ENCODE results near the gene FBXW8. TPM values are rescaled to one million over a fixed set of nuclear protein-coding genes. Genes with fewer than 3 reads are reported as not detected.

Gene FBXW8
- total RNA-seq, 1 experiment from 2014 or later: 12.1 TPM

GRCh38 chr12:116878567-116879508 is 31.9 kb upstream of the FBXW8 start:
- Histone ChIP-seq H3K9ac (ENCODE audit: low read length) (0 out of 2 replicates have a peak overlapping the region, but pooled peaks have one; percentile 7), H3K4me1 (ENCODE audit: insufficient read depth, low read length) (peaks cover 30% of the 10 kb centered on the region), H3K9me2 (replicated peaks; ENCODE audit: low read length) (no peaks in the 10 kb centered on the region), H3F3A (ENCODE audit: low read length, unreplicated experiment) (no peaks in the 10 kb centered on the region), H3K36me3 (ENCODE audit: low read depth, low read length) (no peaks in the 10 kb centered on the region), H2AFZ (ENCODE audit: low read length) (peak overlapping the region; percentile 90), H3K79me2 (ENCODE audit: low read length) (no peaks in the 10 kb centered on the region), H3K9me3 (ENCODE audit: low read length) (no peaks in the 10 kb centered on the region), H3K4me3 (ENCODE audit: low read length) (peak overlapping the region; percentile 72), H3K27ac (ENCODE audit: low read length) (no peak overlapping the region), H3K27me3 (ENCODE audit: low read length) (peaks cover 27% of the 10 kb centered on the region), H4K20me1 (ENCODE audit: low read length) (no peaks in the 10 kb centered on the region), H3K4me2 (ENCODE audit: low read length) (peak overlapping the region; percentile 91)
- ChIA-PET POLR2A (ENCODE audit: unreplicated experiment) (no interaction called here), CTCF (no interaction called here)
- intact Hi-C loops (cut with micrococcal nuclease): no loop called here
- peak; percentile 50 for DNase-seq
- TF ChIP-seq, protein P1, sequence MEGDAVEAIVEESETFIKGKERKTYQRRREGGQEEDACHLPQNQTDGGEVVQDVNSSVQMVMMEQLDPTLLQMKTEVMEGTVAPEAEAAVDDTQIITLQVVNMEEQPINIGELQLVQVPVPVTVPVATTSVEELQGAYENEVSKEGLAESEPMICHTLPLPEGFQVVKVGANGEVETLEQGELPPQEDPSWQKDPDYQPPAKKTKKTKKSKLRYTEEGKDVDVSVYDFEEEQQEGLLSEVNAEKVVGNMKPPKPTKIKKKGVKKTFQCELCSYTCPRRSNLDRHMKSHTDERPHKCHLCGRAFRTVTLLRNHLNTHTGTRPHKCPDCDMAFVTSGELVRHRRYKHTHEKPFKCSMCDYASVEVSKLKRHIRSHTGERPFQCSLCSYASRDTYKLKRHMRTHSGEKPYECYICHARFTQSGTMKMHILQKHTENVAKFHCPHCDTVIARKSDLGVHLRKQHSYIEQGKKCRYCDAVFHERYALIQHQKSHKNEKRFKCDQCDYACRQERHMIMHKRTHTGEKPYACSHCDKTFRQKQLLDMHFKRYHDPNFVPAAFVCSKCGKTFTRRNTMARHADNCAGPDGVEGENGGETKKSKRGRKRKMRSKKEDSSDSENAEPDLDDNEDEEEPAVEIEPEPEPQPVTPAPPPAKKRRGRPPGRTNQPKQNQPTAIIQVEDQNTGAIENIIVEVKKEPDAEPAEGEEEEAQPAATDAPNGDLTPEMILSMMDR (conservative IDR thresholded peaks at IDR 0.05; ENCODE audit: low read depth, low read length): no peak
- no peak for TF ChIP-seq EZH2phosphoT487 (IDR thresholded peaks at IDR 0.05; ENCODE audit: borderline replicate concordance, low read length)
- TF ChIP-seq EZH2 (IDR thresholded peaks at IDR 0.05; ENCODE audit: low read length, unreplicated experiment): no peak
- peak; percentile 33 for ATAC-seq
- no TSS peak for BruUV-seq (replicated peaks)

- peak overlapping the region; percentile 72 for H3K4me3 ChIP-seq (ENCODE audit: low read length)
- no peaks in the 10 kb centered on the region for H3K79me2 ChIP-seq (ENCODE audit: low read length)
- no peaks in the 10 kb centered on the region for H3K36me3 ChIP-seq (ENCODE audit: low read depth, low read length)
- TF ChIP-seq EZH2 (IDR thresholded peaks at IDR 0.05; ENCODE audit: low read length, unreplicated experiment) (peak; percentile 35), EZH2phosphoT487 (IDR thresholded peaks at IDR 0.05; ENCODE audit: borderline replicate concordance, low read length) (no peak)
- TF ChIP-seq, protein P1 (conservative IDR thresholded peaks at IDR 0.05; ENCODE audit: low read depth, low read length): no peak
- no TSS peak for BruUV-seq (replicated peaks)
- H3K9me3 ChIP-seq (ENCODE audit: low read length): no peaks in the 10 kb centered on the region
- H3K27me3 ChIP-seq (ENCODE audit: low read length): peaks cover 27% of the 10 kb centered on the region
- intact Hi-C loops (cut with micrococcal nuclease): no loop called here
- H4K20me1 ChIP-seq (ENCODE audit: low read length): no peaks in the 10 kb centered on the region
- peak overlapping the region; percentile 90 for H2AFZ ChIP-seq (ENCODE audit: low read length)
- H3K4me2 ChIP-seq (ENCODE audit: low read length): peak overlapping the region; percentile 91
- ATAC-seq: no peak
- ChIA-PET POLR2A (ENCODE audit: unreplicated experiment) (no interaction called here), CTCF (no interaction called here)
- no peaks in the 10 kb centered on the region for H3K9me2 ChIP-seq (replicated peaks; ENCODE audit: low read length)
- H3K4me1 ChIP-seq (ENCODE audit: insufficient read depth, low read length): peaks cover 30% of the 10 kb centered on the region
- no peak overlapping the region for H3K27ac ChIP-seq (ENCODE audit: low read length)
- no peaks in the 10 kb centered on the region for H3F3A ChIP-seq (ENCODE audit: low read length, unreplicated experiment)
- no peak overlapping the region for H3K9ac ChIP-seq (ENCODE audit: low read length)
- no peak for DNase-seq
Measured at GRCh38 chr12:116879509-116880212, 31.1 kb upstream of the FBXW8 start.
